ENCODE data around the gene YIPF6.

DNA sequence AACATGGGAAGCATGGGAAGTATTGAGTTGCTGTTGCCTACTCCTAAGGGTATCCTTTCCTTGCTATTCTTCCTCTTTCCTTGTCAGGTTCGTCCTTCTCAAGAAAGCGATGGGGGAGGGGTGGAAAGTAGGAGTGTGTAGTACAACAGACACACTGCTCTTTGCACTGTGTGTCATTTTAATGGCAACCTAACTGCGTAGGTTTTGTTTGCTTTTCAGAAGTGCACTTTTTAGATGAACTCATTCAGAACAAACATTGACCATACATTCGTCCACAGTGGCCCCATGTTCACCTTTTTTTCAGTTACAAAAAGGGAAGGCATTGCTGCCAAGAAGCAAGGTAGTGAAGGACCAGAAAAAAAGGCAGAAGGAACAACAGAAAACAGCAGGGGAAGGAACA lies 10.2 kb upstream of the YIPF6 start:
- TF ChIP-seq, protein P1, sequence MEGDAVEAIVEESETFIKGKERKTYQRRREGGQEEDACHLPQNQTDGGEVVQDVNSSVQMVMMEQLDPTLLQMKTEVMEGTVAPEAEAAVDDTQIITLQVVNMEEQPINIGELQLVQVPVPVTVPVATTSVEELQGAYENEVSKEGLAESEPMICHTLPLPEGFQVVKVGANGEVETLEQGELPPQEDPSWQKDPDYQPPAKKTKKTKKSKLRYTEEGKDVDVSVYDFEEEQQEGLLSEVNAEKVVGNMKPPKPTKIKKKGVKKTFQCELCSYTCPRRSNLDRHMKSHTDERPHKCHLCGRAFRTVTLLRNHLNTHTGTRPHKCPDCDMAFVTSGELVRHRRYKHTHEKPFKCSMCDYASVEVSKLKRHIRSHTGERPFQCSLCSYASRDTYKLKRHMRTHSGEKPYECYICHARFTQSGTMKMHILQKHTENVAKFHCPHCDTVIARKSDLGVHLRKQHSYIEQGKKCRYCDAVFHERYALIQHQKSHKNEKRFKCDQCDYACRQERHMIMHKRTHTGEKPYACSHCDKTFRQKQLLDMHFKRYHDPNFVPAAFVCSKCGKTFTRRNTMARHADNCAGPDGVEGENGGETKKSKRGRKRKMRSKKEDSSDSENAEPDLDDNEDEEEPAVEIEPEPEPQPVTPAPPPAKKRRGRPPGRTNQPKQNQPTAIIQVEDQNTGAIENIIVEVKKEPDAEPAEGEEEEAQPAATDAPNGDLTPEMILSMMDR (IDR thresholded peaks at IDR 0.05; ENCODE audit: low read length) = no peak
- TF ChIP-seq EZH2 (IDR thresholded peaks at IDR 0.05; ENCODE audit: borderline replicate concordance, low read length) = no peak
